NCI-H774 (cell line): Measurements from ENCODE around the gene CLDN24.

Source experiments
- DNase-seq: peaks from one replicate; lab custom pipeline; 2025; lab: John Stamatoyannopoulos, UW

CLDN24 gene

GRCh38 chr4:183321079-183321478 is 1.1 kb downstream of the CLDN24 start:
- DNase-seq, result no peak

GRCh38 chr4:183320211-183321059 is 1.8 kb downstream of the CLDN24 start, which contains the start of gene CLDN22:
TSS of gene CLDN22 (minus strand) at chr4:183320276. CDS start at chr4:183320218, 58 bp downstream.
- no peak for DNase-seq

GRCh38 chr4:183318656-183319055 is 3.6 kb downstream of the CLDN24 start:
- no peak for DNase-seq

GRCh38 chr4:183314806-183315205 is 7.4 kb downstream of the CLDN24 start:
- DNase-seq, result no peak

GRCh38 chr4:183314336-183314735 is 7.9 kb downstream of the CLDN24 start:
- DNase-seq, result no peak

- no peak for DNase-seq
Measured at GRCh38 chr4:183312841-183313240, 9.4 kb downstream of the CLDN24 start.

- DNase-seq, result no peak
Measured at GRCh38 chr4:183306811-183307210, 15.4 kb downstream of the CLDN24 start.

GRCh38 chr4:183304538-183304937 is 17.7 kb downstream of the CLDN24 start:
- no peak for DNase-seq

- no peak for DNase-seq
Measured at GRCh38 chr4:183304067-183304466, 18.2 kb downstream of the CLDN24 start.

- no peak for DNase-seq
Measured at GRCh38 chr4:183303301-183303700, 18.9 kb downstream of the CLDN24 start.

- DNase-seq, result no peak
Measured at GRCh38 chr4:183300655-183301054, 21.6 kb downstream of the CLDN24 start.

- no peak for DNase-seq
Measured at GRCh38 chr4:183300070-183300469, 22.2 kb downstream of the CLDN24 start.

GRCh38 chr4:183299464-183299863 is 22.8 kb downstream of the CLDN24 start:
- DNase-seq, result no peak

GRCh38 chr4:183297675-183298074 is 24.6 kb downstream of the CLDN24 start:
- DNase-seq, result no peak

GRCh38 chr4:183295711-183296110 is 26.5 kb downstream of the CLDN24 start:
- DNase-seq, result no peak

- no peak for DNase-seq
Measured at GRCh38 chr4:183291070-183291469, 31.2 kb downstream of the CLDN24 start.

GRCh38 chr4:183289688-183290087 is 32.5 kb downstream of the CLDN24 start:
- DNase-seq, result no peak

GRCh38 chr4:183288955-183289354 is 33.3 kb downstream of the CLDN24 start:
- DNase-seq, result no peak

- no peak for DNase-seq
Measured at GRCh38 chr4:183287677-183288076, 34.5 kb downstream of the CLDN24 start.

GRCh38 chr4:183287309-183287659 is 34.9 kb downstream of the CLDN24 start:
- DNase-seq, result no peak

- DNase-seq, result no peak
Measured at GRCh38 chr4:183286590-183287308, 35.5 kb downstream of the CLDN24 start.

GRCh38 chr4:183285886-183286285 is 36.3 kb downstream of the CLDN24 start:
- no peak for DNase-seq

- no peak for DNase-seq
Measured at GRCh38 chr4:183284965-183285364, 37.3 kb downstream of the CLDN24 start.
